Glomerular visceral epithelial cell (primary cell): Measurements from ENCODE around the gene C17orf75.

Experiments
- DNase-seq: peaks from one replicate; pipeline ENCODE4 v3.0.0-alpha.2; 2016; ENCODE audit errors: extremely low spot score

Gene C17orf75

DNA sequence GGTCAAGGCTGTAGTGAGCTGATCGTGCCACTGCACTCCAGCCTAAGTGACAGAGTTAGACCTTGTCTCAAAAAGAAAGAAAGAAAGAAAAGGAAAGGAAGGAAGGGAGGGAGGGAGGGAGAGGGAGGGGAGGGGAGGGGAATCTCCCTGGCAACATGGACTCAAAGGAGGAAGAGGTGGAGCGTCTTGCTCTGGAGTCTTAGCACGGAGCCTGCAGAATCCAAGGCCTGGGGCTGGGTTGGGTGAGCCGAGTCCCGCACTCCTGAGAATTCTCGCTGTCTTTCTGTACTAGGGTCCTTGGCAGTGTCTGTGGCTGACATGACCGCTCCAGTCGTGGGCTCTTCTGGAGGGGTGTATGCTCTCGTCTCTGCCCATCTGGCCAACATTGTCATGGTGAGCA, 36.9 kb downstream of the C17orf75 start:
- DNase-seq = no peak

- DNase-seq = no peak
Measured at GRCh38 chr17:32303781-32304288, 38.1 kb downstream of the C17orf75 start.

GRCh38 chr17:32302860-32303649, 38.9 kb downstream of the C17orf75 start:
- DNase-seq = no peak

- DNase-seq = no peak
Measured at GRCh38 chr17:32302037-32302436, 39.9 kb downstream of the C17orf75 start.

DNA sequence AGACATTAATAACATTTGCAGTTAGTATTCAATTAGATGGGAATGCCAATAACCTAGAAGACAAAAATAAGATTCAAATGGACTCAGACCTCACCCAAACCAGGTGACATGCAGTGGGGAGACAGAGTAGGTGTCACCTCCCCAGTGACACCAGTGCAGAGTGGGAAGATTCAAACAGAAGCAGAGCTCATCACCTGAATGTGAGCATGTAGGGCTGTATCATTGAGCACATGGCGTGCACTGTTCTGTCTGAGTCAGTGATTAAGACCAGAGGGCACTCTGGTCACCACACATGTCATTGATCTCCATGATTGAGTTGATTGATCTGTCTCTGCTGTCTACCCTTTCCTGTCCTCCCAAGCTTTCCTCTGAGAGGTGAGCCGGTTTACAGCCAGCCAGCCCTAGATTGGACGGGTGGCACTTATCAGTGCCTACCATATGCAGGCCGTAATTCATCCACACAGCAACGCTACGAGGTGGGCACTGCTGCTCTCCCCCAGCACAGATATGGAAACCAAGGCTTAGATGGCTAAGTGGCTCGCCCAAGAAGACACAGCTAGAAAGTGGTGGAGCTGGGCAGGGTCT, 42.3 kb downstream of the C17orf75 start:
- DNase-seq = no peak

- no peak for DNase-seq
Measured at GRCh38 chr17:32298721-32299579, 43.0 kb downstream of the C17orf75 start.

DNA sequence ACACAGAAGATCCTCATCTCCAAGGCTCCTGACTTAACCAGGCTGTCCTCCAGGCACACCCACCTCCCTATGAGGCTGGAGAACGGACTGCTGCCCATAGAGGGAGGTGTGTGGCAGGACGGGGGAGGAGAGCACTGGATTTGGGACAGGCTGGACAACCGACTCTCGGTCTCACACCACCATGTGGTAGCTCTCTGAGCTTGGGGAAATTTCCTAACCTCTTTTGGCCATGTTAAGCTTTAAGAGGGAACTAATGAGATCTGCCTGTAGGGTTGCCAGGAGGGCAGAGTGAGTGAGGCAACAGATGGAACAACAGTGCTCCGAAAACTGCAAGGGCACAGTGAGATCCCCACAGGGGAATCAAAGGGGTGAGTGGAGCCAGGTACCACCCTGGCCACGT, 43.7 kb downstream of the C17orf75 start:
- no peak for DNase-seq

DNA sequence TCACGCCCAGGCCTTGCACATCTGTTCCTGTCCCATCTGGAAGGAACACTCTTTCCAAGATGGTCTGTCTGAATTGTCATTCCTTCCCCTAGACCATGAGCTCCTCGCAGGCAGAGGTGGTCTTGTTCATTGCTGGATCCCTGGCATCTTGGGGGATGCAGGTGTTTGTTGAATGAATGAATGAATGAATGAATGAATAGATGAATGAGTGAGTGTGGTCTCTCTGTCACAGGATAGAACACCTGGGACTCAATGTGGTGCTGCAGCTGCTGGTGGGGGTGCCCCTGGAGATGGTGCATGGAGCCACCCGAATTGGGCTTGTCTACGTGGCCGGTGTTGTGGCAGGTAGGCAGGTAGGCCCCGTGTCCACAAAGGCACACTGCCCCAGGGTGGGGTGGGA, 44.1 kb downstream of the C17orf75 start:
- no peak for DNase-seq

DNA sequence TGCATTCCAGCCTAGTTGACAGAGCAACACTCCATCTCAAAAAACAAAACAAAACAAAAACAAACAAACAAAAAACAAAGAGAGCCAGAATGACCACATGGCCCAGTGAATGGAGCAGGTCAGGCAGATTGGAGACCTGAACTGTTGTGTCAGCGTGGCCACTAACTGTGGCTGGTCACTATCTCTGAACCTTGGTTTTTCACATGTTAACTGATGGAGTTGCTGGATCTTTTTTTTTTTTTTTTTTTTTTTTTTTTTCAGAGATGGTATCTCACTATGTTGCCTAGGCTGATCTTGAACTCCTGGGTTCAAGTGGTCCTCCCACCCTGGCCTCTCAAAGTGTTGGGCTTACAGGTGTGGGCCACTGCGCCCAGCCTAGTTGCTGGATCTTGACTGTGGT, 44.5 kb downstream of the C17orf75 start:
- DNase-seq = no peak

- DNase-seq = no peak
Measured at GRCh38 chr17:32292094-32292493, 49.9 kb downstream of the C17orf75 start.

- DNase-seq = no peak
Measured at GRCh38 chr17:32289471-32290070, 52.4 kb downstream of the C17orf75 start.

- DNase-seq = no peak
Measured at GRCh38 chr17:32288615-32289014, 53.4 kb downstream of the C17orf75 start.

DNA sequence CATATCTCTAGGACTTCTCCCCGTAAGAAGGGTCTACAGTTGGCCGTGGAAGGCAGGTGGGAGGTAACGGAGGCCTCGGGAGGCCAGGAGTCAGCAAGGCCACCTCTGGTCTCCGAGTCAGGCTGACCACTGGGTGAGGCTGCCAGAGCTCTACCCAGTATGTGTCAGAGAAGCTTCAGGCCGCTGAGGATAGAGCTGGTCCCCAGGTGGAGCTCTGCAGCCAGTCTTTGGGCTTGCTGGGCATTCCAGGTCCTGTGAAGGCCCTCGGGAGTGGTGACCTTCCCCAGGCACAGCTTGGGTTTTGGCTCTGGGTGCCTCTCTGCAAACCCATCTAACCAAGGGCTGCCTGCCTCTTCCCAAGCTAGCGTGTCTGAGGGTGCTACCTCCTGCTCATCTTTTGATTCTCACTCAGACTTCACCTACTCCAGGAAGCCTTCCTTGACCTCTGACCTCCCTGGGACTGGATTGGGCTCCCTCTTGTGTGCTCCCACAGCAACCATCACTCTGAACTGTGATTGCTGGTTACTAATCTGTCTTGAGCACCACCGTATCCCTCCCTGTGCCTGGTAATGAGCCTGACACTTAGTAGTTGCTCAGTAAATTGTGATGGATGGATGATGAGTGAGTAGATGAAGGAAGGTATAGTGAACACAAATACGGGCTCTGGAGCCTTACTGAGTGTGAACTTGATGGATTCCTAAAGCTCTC, 54.0 kb downstream of the C17orf75 start:
- DNase-seq = no peak

DNA sequence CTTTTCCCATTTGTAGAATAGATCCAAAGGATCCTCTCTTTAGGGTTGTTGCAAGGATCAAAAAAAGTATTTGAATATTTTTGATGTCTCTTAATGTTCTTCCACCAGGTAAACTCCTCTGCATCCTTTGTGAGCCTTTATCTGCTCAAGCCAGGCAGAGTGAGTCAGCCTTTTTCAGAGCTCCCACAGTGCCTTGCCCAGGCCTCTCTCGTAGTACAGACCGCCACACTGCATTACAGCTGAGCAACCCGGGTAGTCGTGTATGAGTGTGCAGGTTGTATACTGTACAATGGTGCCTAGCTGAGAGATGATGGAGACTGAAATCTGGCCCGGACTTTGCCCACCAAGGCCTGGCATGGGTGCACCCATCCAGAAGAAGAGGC, 55.5 kb downstream of the C17orf75 start:
- DNase-seq = no peak

DNA sequence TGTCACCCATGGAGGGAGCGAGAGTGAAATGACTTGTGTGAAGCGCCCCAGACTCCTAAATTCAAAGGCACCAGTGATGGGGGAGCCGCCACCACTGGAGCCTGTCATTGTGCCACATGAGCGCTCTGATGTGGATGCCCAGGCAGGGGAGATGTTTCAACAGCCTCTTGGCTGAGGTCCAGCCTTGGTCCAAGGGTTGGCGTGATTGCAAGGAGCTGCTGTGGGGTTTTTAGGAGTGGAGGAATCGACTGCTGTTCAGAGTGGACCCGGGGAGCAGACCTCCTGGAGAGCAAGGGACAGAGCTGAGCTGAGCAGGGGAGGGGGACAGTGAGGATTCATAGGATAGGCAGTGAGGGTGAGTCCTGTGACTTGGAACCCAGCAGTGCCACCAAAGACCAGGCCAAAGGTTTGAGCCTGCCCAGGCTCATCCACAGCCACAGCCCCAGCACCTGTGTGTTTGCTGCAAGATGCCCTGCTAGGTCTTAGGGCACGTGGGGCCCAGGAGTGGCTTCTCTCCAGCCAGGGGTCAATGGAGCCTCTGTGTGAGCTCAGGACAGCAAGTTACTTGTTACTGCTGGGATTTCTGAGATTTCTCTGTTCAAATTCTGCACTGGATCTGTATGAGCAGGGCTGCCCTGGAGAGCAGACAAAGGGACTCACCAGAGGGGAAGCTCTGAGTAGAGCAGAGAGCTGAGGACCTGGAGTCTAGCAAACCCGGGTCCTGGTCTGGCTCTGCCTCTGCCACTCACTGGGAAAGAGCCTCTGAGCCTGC, 56.0 kb downstream of the C17orf75 start:
- no peak for DNase-seq

DNA sequence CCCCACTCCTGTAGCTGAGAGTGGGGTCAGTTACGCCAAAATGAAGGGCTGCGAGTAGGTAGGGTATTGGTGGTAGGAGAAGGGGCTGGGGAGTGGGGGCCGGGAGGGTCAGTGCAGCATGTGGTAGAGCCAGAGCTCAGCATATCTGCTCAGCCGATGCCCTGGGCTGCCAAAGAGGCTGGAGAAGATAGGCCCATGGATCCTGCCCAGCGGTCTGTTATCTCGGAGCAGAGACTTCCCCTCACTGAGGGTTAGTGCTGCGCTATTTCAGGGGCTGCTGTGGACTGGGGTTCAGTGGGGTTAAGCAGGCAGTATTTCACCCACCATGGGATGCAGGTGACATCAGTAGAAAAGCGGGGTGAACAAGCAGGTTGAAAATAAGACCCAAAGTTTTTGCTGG, 56.7 kb downstream of the C17orf75 start:
- DNase-seq = no peak

DNA sequence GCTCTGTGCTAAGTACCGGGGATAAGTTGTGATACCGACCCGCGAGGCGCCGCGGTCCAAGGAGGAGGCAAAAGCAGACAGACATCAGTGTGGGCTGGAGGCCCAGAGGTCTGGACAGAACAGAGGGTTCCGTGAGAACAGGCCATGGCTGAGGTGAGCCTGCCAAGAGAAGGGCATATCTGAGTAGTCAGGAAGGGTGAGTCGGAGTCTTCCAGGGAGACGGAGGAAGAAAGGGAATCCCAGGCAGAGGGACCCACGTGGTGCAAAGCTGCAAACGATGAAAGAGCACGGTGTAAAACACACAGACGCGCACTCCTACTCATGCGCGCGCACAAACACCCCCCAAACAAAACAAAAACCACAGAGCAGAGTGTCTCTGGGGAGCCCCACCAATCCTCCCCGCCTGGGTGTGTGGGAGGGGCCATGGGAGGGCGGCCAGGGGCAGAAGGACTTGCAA, 58.2 kb downstream of the C17orf75 start:
- peak; percentile 17 for DNase-seq

DNA sequence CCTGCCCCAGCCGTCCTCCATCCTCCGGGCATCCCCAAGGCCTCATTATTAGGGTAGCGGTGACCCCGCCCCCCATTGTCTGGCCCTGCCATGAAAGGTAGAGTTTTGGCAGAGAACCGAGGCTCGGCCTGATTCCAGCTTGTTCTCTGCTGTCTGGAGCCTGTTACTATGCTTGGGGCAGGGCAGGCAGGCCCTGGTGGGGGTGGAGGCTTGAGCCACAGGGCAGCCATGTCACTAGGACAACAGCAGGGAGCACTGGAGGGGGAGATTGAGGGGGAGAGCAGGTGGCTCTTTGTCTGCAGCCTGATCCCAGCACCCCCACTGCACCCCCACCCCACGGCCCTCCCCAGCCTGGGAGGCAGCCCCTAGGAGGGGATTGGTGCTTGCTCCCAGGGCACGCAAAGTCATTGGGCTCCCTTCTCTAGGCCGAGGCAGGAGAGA, 60.9 kb downstream of the C17orf75 start:
- DNase-seq = no peak

DNA sequence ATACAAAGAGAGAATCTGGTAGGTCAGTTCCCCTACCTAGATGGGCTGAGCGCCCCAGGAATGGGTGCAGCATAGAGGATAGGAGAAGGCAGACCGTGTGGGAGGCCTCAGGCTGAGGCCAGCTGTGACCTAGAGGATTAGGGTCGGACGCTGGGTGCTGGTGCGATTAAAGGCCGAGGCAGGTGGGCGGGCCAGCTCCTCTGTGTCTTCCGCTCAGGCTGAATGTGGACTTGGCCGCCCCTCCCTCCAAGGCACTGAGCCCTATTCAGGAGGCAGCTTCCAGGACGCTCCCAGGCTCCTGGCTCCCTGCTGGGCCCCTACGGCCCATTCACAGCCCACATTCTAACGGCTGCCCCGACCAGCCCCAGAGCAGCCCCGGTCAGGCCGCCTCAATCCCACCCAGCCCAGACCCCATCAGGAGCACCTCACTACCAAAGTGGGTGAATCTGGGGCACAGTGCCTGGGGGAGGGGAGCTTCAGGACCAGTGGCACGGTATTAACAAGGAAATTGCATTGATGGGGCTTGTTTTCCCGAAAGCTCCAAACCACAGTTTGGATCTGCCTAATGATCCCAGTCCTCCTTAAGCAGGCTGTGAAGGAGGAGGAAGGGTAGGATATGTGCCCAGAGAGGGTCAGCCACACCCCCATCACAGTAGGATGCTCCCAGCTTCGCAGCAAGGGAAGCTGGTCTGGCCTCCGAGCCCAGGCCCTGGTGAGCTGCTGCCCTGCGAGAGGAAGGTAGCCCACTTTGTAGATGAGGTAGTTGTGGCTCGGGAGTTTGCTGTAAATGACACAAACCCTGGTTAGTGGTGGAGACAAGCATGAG, 61.9 kb downstream of the C17orf75 start:
- no peak for DNase-seq

DNA sequence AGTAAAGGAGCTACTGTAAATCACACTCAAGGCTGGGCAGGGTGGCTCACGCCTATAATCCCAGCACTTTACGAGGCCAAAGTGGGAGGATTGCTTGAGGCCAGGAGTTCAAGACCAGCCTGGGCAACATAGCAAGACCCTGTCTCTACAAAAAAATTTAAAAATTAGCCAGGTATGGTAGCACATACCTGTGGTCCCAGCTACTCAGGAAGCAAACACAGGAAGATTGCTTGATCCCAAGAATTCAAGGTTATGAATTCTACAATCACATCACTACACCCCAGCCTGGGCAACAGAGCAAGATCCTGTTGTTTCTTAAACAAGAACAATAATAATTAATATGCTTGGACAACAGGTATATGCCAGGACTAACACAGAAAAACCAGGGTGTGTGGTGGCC, 63.2 kb downstream of the C17orf75 start:
- no peak for DNase-seq
